Vagina (tissue), 2 donors: ENCODE measurements around the gene HOXB2.

Experiments used
- CTCF ChIP-seq, 3 experiments: fragments of 450-650 bp in 2 of 3; fragments of 200-600 bp in 1 of 3; sonication (generic) in 1 of 3; IDR thresholded peaks; one replicate each; pipeline ENCODE4 v1.5.1; 2017 to 2019; ENCODE audit warnings: antibody characterized with exemption in 3 of 3, mild to moderate bottlenecking in 2 of 3, moderate library complexity in 2 of 3
- POLR2A ChIP-seq, 2 donors: fragments of 450-650 bp; IDR thresholded peaks; one replicate each; pipeline ENCODE4 v1.6.1; 2017; ENCODE audit warnings: antibody characterized with exemption in 2 of 2, mild to moderate bottlenecking in 2 of 2, moderate library complexity in 2 of 2

GRCh38 chr17:48543107-48543853, 1.6 kb downstream of the HOXB2 start:
- TF ChIP-seq CTCF (IDR thresholded peaks at IDR 0.05) = peak in 1 of 3 experiments; percentile 21
- no peak for TF ChIP-seq POLR2A (IDR thresholded peaks at IDR 0.05)
